Coronary artery (tissue), 2 donors: ENCODE measurements around the gene PSMA5.

ENCODE experiments used
- DNase-seq: peaks from one replicate; pipeline ENCODE4 v3.0.0-alpha.2; 2017; ENCODE audit warnings: low spot score
- H3K27ac ChIP-seq, 2 donors: fragments of 200-600 bp; sonication (generic); one replicate each; pipeline ENCODE4 v1.5.1; 2016 to 2019
- H3K4me3 ChIP-seq: fragments of 200-600 bp; sonication (generic); 2 replicates; pipeline ENCODE4 v1.5.1; 2016; ENCODE audit warnings: mild to moderate bottlenecking, moderate library complexity
- TF ChIP-seq, protein P1 (sequence below): fragments of 200-600 bp; sonication (generic); IDR thresholded peaks from one replicate; pipeline ENCODE4 v1.5.1; 2019; ENCODE audit warnings: antibody characterized with exemption

Gene PSMA5

DNA sequence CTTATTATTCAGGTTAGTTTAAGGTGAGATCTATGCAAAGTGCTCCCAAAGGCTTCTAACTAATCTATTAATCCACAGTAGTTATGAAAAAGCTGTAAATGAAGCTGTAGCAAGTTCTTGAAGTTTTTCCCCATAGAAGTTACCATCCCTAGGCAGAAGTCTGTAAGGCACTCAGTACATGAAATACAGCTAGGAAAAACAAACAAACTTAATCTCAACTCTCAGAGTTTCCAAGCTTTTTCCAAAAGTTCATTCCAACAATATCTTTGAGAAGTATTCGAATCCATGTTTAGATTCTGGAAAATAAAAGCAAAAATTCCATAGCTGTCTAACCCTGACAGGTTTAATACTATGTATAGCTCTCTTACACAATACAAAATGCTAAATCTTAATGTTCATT is 69.7 kb downstream of the PSMA5 start:
- DNase-seq = no peak
- Histone ChIP-seq H3K27ac (peak overlapping the region; percentile 21 to 85), H3K4me3 (no peak overlapping the region)
- TF ChIP-seq, protein P1, sequence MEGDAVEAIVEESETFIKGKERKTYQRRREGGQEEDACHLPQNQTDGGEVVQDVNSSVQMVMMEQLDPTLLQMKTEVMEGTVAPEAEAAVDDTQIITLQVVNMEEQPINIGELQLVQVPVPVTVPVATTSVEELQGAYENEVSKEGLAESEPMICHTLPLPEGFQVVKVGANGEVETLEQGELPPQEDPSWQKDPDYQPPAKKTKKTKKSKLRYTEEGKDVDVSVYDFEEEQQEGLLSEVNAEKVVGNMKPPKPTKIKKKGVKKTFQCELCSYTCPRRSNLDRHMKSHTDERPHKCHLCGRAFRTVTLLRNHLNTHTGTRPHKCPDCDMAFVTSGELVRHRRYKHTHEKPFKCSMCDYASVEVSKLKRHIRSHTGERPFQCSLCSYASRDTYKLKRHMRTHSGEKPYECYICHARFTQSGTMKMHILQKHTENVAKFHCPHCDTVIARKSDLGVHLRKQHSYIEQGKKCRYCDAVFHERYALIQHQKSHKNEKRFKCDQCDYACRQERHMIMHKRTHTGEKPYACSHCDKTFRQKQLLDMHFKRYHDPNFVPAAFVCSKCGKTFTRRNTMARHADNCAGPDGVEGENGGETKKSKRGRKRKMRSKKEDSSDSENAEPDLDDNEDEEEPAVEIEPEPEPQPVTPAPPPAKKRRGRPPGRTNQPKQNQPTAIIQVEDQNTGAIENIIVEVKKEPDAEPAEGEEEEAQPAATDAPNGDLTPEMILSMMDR = no peak

DNA sequence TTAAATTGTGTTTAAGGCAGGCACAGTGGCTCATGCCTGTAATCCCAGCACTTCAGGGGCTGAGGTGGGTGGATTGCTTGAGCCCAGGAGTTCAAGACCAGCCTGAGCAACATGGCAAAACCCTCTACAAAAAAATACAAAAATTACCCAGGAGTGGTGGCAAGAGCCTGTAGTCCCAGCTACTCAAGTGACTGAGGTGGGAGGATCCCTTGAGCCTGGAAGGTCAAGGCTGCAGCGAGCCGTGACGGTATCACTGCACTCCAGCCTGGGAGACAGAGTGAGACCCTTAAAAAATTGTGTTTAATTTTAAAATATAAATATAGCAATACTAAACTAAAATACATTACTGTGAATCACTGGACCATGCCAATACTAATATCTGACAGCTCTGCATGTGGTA is 71.3 kb downstream of the PSMA5 start:
- DNase-seq = no peak
- TF ChIP-seq, protein P1 = no peak
- no peak overlapping the region for H3K4me3 ChIP-seq
- H3K27ac ChIP-seq = peak overlapping the region; percentile 21 to 85

DNA sequence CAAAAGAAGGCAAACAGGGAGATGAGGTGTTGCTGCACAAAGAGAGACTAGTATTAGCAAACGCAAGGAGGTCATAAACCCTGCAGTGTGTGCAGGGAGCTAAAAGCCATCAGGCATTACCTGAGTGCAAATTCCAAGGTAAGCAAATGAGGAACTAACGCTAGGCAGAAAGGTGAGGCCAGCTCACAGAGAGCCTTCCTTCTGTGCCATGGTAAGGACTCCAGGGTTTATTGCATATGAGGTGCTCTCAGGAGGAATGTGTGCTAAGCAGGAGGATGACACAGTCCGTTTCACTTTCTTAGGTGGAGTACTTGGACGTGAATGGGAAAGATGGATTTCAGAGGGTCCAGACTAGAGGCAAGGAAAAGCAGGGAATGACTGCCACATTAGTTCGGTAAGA is 74.8 kb downstream of the PSMA5 start:
- Histone ChIP-seq H3K4me3 (no peak overlapping the region), H3K27ac (no peak overlapping the region)
- no peak for DNase-seq
- TF ChIP-seq, protein P1 = no peak

DNA sequence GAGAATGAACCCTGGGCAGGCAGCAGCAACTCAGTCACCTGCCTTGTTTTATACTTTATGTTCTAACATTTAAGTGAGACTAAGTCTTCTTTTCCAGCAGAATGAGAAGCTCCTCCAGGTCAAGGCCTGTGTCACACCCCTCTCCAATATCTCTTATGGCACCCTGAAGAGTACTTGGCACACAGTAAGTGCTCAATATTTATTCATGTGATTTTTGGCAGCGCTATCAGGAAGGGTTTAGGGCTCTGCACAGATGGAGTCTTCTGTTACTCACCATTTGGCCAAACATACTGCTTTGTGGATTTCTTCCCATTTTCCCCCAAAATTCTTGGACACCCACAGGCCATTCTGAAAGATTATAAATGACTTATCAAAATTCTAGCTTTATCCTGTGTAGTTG is 75.6 kb downstream of the PSMA5 start:
- no peak for DNase-seq
- Histone ChIP-seq H3K4me3 (no peak overlapping the region), H3K27ac (no peak overlapping the region)
- TF ChIP-seq, protein P1 = no peak

DNA sequence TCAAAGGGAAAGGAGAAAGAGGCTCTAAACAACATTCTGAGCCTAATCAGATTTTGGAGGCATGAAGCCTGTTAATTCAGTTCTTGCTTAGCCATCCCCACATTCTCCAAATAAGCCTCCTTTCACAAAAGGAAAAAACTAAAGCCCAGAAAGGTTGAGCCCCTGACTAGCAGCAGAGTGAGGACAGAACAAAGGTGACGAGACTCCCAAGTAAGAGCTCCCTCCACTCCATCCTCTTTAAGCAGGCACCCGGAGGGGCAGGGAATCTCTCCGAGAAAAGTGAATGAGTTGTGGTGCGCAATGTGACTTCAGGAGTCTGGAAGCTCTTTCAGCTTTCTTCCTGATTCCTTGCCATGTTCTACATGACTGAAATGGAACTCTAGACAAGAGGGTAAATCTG is 76.1 kb downstream of the PSMA5 start:
- no peak for DNase-seq
- peak overlapping the region in 1 of 2 donors; percentile 5 for H3K27ac ChIP-seq
- TF ChIP-seq, protein P1 = no peak

More for the DNA sequence above, 76.1 kb downstream of the PSMA5 start:
- no peak overlapping the region for H3K4me3 ChIP-seq
